ENCODE measurements around the gene NFATC1. TPM values are rescaled to one million over a fixed set of nuclear protein-coding genes. Genes with fewer than 3 reads are reported as not detected.
A peak's percentile ranks its signal among the peaks of the same experiment; 100 is the strongest.

Gene NFATC1
- total and polyA plus RNA-seq, 2 donors from 2014 or later = 4.3 to 17.2 TPM

- H3K4me1 ChIP-seq (ENCODE audit: control insufficient read depth in 2 of 3, insufficient read depth in 2 of 3, low read depth in 1 of 3, low read length in 3 of 3) = no peaks in the 10 kb centered on the region
- intact Hi-C loops (cut with DNase I) = no loop called here
- H3K9me3 ChIP-seq (ENCODE audit: control insufficient read depth in 2 of 3, insufficient read depth in 1 of 3, low read length in 3 of 3) = no peaks in the 10 kb centered on the region
- no peak overlapping the region for H3K9ac ChIP-seq (ENCODE audit: low read length in 3 of 3)
- peaks cover 2% of the 10 kb centered on the region for H3K27me3 ChIP-seq (ENCODE audit: control insufficient read depth, insufficient read depth, low read length)
- no peak overlapping the region for H3K4me3 ChIP-seq (ENCODE audit: low read length in 3 of 3)
- DNase-seq = peak in 1 of 5 donors; percentile 64
- FAIRE-seq = no peak
- TF ChIP-seq CTCF (IDR thresholded peaks at IDR 0.05; ENCODE audit: borderline replicate concordance, extremely low read depth, insufficient read depth) = no peak
- no peak overlapping the region for H3K27ac ChIP-seq (ENCODE audit: low read depth in 2 of 2, low read length in 2 of 2)
- no peaks in the 10 kb centered on the region for H3K36me3 ChIP-seq (ENCODE audit: control insufficient read depth in 2 of 3, insufficient read depth in 3 of 3, low read length in 3 of 3)
These were observed 135.1 kb downstream of the NFATC1 start for GRCh38 chr18:79530821-79531220.

GRCh38 chr18:79531386-79531785 is 135.7 kb downstream of the NFATC1 start:
- no peak overlapping the region for H3K9ac ChIP-seq (ENCODE audit: low read length in 3 of 3)
- intact Hi-C loops (cut with DNase I) = no loop called here

GRCh38 chr18:79531926-79532312 is 136.2 kb downstream of the NFATC1 start:
- no peak for TF ChIP-seq CTCF (IDR thresholded peaks at IDR 0.05; ENCODE audit: borderline replicate concordance, extremely low read depth, insufficient read depth)

More at GRCh38 chr18:79531386-79531785, 135.7 kb downstream of the NFATC1 start:
- H3K4me1 ChIP-seq (ENCODE audit: control insufficient read depth in 2 of 3, insufficient read depth in 2 of 3, low read depth in 1 of 3, low read length in 3 of 3) = no peaks in the 10 kb centered on the region
- no peak overlapping the region for H3K27ac ChIP-seq (ENCODE audit: low read depth in 2 of 2, low read length in 2 of 2)
- peaks cover 2% of the 10 kb centered on the region for H3K27me3 ChIP-seq (ENCODE audit: control insufficient read depth, insufficient read depth, low read length)
- H3K36me3 ChIP-seq (ENCODE audit: control insufficient read depth in 2 of 3, insufficient read depth in 3 of 3, low read length in 3 of 3) = no peaks in the 10 kb centered on the region
- no peak for TF ChIP-seq CTCF (IDR thresholded peaks at IDR 0.05; ENCODE audit: borderline replicate concordance, extremely low read depth, insufficient read depth)
- DNase-seq = peak in 1 of 5 donors; percentile 48
- FAIRE-seq = no peak
- H3K4me3 ChIP-seq (ENCODE audit: low read length in 3 of 3) = no peak overlapping the region
- H3K9me3 ChIP-seq (ENCODE audit: control insufficient read depth in 2 of 3, insufficient read depth in 1 of 3, low read length in 3 of 3) = no peaks in the 10 kb centered on the region

More at GRCh38 chr18:79531926-79532312, 136.2 kb downstream of the NFATC1 start:
- DNase-seq = peak in 1 of 5 donors; percentile 69
- no peaks in the 10 kb centered on the region for H3K9me3 ChIP-seq (ENCODE audit: control insufficient read depth in 2 of 3, insufficient read depth in 1 of 3, low read length in 3 of 3)
- H3K9ac ChIP-seq (ENCODE audit: low read length in 3 of 3) = no peak overlapping the region
- H3K4me1 ChIP-seq (ENCODE audit: control insufficient read depth in 2 of 3, insufficient read depth in 2 of 3, low read depth in 1 of 3, low read length in 3 of 3) = no peaks in the 10 kb centered on the region
- no peaks in the 10 kb centered on the region for H3K36me3 ChIP-seq (ENCODE audit: control insufficient read depth in 2 of 3, insufficient read depth in 3 of 3, low read length in 3 of 3)
- no peak overlapping the region for H3K27ac ChIP-seq (ENCODE audit: low read depth in 2 of 2, low read length in 2 of 2)
- H3K27me3 ChIP-seq (ENCODE audit: control insufficient read depth, insufficient read depth, low read length) = peaks cover 2% of the 10 kb centered on the region
- FAIRE-seq = no peak
- no peak overlapping the region for H3K4me3 ChIP-seq (ENCODE audit: low read length in 3 of 3)
- intact Hi-C loops (cut with DNase I) = no loop called here

Data from kidney (tissue), 14 donors.